ENCODE measurements around the gene NEDD4L. TPM values are rescaled to one million over a fixed set of nuclear protein-coding genes. Genes with fewer than 3 reads are reported as not detected.
A peak's percentile ranks its signal among the peaks of the same experiment; 100 is the strongest.

The NEDD4L gene
- total RNA-seq, 1 donor from 2014 or later, result 93.9 TPM

DNA sequence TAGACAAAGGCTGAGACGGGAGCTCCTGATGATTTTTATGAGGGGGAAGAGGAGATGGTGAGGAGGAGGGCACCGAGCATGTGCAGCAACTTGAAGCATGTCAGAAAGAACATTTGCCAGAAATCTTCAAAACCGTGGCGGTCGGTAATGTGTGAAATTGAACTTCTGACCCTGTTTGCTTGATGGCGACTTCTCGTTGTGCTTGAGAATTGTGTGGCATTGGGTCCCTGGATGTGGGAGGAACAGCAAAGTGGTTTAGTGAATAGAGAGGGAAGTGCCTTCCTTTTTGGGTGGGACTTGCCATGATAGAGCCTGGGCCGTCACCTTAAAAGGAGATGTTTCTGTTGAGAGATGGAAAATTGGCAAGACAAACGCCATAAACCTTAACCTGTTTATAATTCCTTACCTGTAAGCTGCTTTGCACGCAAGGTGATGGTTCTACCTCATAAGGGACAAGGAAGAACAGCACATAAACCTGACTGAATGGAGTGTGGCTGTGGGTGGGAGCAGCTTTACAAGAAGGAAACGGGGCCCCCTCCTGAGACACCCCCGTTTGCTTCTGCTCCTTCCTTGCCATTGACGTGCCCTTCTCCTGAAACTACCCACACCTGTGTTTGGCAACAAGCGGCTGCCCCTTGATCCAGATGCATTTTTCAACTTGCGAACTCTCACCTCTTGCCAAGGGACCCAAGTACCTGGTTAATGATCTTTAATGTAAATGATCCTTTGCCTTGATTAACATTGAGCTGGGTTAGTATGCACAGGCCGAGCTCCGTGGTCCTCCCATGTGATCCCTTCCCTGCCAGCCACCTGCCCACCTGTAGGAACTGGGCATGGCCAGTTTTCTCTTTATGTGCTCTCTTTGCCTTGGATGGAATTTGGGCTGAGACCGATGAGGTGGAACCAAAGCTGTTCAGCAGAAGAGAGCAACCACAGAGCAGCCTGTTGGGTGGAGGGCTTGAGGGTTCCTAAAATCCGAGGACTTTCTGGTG is 153.2 kb downstream of the NEDD4L start:
- no peaks in the 10 kb centered on the region for H3K36me3 ChIP-seq (ENCODE audit: insufficient read depth, low read length)
- FAIRE-seq (no peak), DNase-seq (ENCODE audit: low read depth) (no peak)
- no peaks in the 10 kb centered on the region for H4K20me1 ChIP-seq (ENCODE audit: insufficient read depth, low read length)
- no peak overlapping the region for H3K27ac ChIP-seq (ENCODE audit: low read depth, low read length)
- H3K9ac ChIP-seq (ENCODE audit: low read length), result no peak overlapping the region
- Mint-ChIP-seq H3K27me3 (ENCODE audit: low read depth, unreplicated experiment) (no peaks in the 10 kb centered on the region), H3K4me3 (ENCODE audit: unreplicated experiment) (peak overlapping the region; percentile 42), H3K27ac (ENCODE audit: unreplicated experiment) (no peak overlapping the region), H3K9me3 (ENCODE audit: unreplicated experiment) (no peaks in the 10 kb centered on the region), H3K36me3 (ENCODE audit: low read depth, unreplicated experiment) (no peaks in the 10 kb centered on the region), H3K4me1 (ENCODE audit: low read depth, unreplicated experiment) (peaks cover 14% of the 10 kb centered on the region)
- H3K27me3 ChIP-seq (ENCODE audit: insufficient read depth, low read length), result no peaks in the 10 kb centered on the region
- no peaks in the 10 kb centered on the region for H3K79me2 ChIP-seq (ENCODE audit: insufficient read depth, low read length)
- peaks cover 21% of the 10 kb centered on the region for H3K4me1 ChIP-seq (ENCODE audit: insufficient read depth, low read length)
- TF ChIP-seq EZH2 (IDR thresholded peaks at IDR 0.05; ENCODE audit: insufficient read depth, low read length), result no peak
- H3K4me3 ChIP-seq (ENCODE audit: insufficient read depth, low read depth, low read length), result no peak overlapping the region
- H3K4me2 ChIP-seq (ENCODE audit: low read length), result peak overlapping the region; percentile 84
- H3K9me3 ChIP-seq (ENCODE audit: insufficient read depth, low read depth, low read length), result no peaks in the 10 kb centered on the region
- H2AFZ ChIP-seq (ENCODE audit: low read depth, low read length), result no peak overlapping the region

- H3K9ac ChIP-seq (ENCODE audit: low read length), result no peak overlapping the region
- no peak overlapping the region for H2AFZ ChIP-seq (ENCODE audit: low read depth, low read length)
- H3K27ac ChIP-seq (ENCODE audit: low read depth, low read length), result no peak overlapping the region
- peaks cover 25% of the 10 kb centered on the region for H3K4me1 Mint-ChIP-seq (ENCODE audit: low read depth, unreplicated experiment)
- H3K36me3 ChIP-seq (ENCODE audit: insufficient read depth, low read length), result no peaks in the 10 kb centered on the region
- no peaks in the 10 kb centered on the region for H3K27me3 Mint-ChIP-seq (ENCODE audit: low read depth, unreplicated experiment)
- no peaks in the 10 kb centered on the region for H3K36me3 Mint-ChIP-seq (ENCODE audit: low read depth, unreplicated experiment)
- H3K4me2 ChIP-seq (ENCODE audit: low read length), result no peak overlapping the region
- H3K4me3 ChIP-seq (ENCODE audit: insufficient read depth, low read depth, low read length), result no peak overlapping the region
- no peaks in the 10 kb centered on the region for H3K9me3 Mint-ChIP-seq (ENCODE audit: unreplicated experiment)
- no peak for TF ChIP-seq EZH2 (IDR thresholded peaks at IDR 0.05; ENCODE audit: insufficient read depth, low read length)
- no peak for TF ChIP-seq CTCF (IDR thresholded peaks at IDR 0.05; ENCODE audit: insufficient read depth, low read depth, low read length)
- no peak for FAIRE-seq
- no peak overlapping the region for H3K27ac Mint-ChIP-seq (ENCODE audit: unreplicated experiment)
- H3K4me1 ChIP-seq (ENCODE audit: insufficient read depth, low read length), result peaks cover 13% of the 10 kb centered on the region
- no peak for DNase-seq (ENCODE audit: low read depth)
- H3K27me3 ChIP-seq (ENCODE audit: insufficient read depth, low read length), result no peaks in the 10 kb centered on the region
- no peaks in the 10 kb centered on the region for H3K79me2 ChIP-seq (ENCODE audit: insufficient read depth, low read length)
- no peak overlapping the region for H3K4me3 Mint-ChIP-seq (ENCODE audit: unreplicated experiment)
- H4K20me1 ChIP-seq (ENCODE audit: insufficient read depth, low read length), result no peaks in the 10 kb centered on the region
- H3K9me3 ChIP-seq (ENCODE audit: insufficient read depth, low read depth, low read length), result no peaks in the 10 kb centered on the region
Observed at GRCh38 chr18:58201268-58201667, 157.2 kb downstream of the NEDD4L start.

DNA sequence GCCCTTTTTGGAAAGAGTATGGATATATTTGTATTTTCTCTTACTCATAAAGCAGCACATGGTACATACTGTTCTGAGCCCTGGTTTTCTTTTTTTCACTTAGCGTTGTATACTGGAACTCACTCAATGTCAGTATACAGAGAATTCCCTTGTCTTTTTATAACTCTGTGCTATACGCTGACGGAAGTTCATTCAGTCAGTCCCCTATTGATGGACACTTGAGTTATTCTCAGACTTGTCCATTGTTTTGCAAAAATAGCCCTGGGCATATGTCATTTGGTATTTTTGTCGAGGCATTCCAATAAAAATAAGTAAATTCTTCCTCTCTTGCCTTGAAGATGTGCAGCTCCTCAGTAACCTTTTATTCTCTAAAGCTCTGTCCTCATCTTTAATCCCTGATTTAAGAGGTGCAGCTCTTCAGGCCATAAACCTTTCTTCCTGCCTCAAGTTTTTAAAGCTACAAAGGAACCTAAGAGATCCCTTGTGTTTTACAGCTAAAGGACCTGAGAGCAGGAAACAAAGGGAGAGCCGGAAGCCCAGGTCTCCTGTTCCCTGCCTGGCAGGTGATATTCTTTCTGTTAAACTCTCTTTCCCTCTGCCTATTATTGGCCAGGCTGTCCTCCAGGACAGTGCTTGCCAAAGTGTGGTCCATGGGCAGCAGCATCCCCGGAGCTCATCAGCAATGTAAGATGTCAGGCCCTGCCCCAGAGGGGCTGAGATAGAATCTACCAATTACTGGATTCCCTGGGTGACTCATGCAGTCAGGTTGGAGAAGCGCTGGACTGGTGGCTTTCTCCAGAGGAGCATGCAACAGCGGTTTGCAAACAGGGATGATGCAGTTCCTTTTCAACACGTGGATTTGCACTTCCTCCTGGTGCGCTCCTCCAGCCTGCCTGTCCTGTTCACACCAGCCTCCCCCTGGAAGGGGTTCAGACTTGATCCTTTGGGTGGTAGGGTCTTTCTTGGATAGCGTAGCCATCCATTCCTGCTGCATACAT is 158.0 kb downstream of the NEDD4L start:
- TF ChIP-seq CTCF (IDR thresholded peaks at IDR 0.05; ENCODE audit: insufficient read depth, low read depth, low read length), result no peak
- TF ChIP-seq EZH2 (IDR thresholded peaks at IDR 0.05; ENCODE audit: insufficient read depth, low read length), result no peak
- Mint-ChIP-seq H3K27me3 (ENCODE audit: low read depth, unreplicated experiment) (no peaks in the 10 kb centered on the region), H3K4me1 (ENCODE audit: low read depth, unreplicated experiment) (peaks cover 23% of the 10 kb centered on the region), H3K27ac (ENCODE audit: unreplicated experiment) (peak overlapping the region; percentile 1), H3K9me3 (ENCODE audit: unreplicated experiment) (no peaks in the 10 kb centered on the region), H3K36me3 (ENCODE audit: low read depth, unreplicated experiment) (no peaks in the 10 kb centered on the region), H3K4me3 (ENCODE audit: unreplicated experiment) (no peak overlapping the region)
- Histone ChIP-seq H3K27me3 (ENCODE audit: insufficient read depth, low read length) (no peaks in the 10 kb centered on the region), H3K4me1 (ENCODE audit: insufficient read depth, low read length) (peaks cover 8% of the 10 kb centered on the region), H3K27ac (ENCODE audit: low read depth, low read length) (no peak overlapping the region), H3K79me2 (ENCODE audit: insufficient read depth, low read length) (no peaks in the 10 kb centered on the region), H3K4me2 (ENCODE audit: low read length) (no peak overlapping the region), H2AFZ (ENCODE audit: low read depth, low read length) (no peak overlapping the region), H3K4me3 (ENCODE audit: insufficient read depth, low read depth, low read length) (no peak overlapping the region), H3K36me3 (ENCODE audit: insufficient read depth, low read length) (no peaks in the 10 kb centered on the region), H3K9ac (ENCODE audit: low read length) (no peak overlapping the region), H4K20me1 (ENCODE audit: insufficient read depth, low read length) (no peaks in the 10 kb centered on the region), H3K9me3 (ENCODE audit: insufficient read depth, low read depth, low read length) (no peaks in the 10 kb centered on the region)
- DNase-seq (ENCODE audit: low read depth) (peak; percentile 58), FAIRE-seq (no peak)
